HG02571 (cell line): ENCODE data around the gene ADK.

Experiments used
- ATAC-seq: cut with Tn5 transposase; IDR thresholded peaks from one replicate; pipeline ENCODE4 v1.9.1; 2021; ENCODE audit warnings: mild to moderate bottlenecking, moderate library complexity; ENCODE audit not compliant: unreplicated experiment

ADK gene

DNA sequence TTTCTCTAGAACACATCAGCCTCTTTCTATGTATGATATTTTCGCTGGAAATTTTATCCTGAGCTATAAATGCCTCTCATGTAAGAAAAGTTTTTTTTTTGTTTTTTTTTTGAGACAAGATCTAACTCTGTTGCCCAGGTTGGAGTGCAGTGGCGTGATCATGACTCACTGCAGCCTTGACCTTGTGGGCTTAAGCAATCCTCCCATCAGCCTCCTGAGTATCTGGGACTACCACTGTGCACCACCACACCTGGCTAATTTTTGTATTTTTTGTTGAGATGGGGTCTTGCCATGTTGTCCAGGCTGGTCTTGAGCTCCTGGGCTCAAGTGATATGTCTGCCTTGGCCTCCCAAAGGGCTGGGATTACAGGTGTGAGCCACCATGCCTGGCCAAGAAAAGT lies 80.4 kb downstream of the ADK start:
- no peak for ATAC-seq

DNA sequence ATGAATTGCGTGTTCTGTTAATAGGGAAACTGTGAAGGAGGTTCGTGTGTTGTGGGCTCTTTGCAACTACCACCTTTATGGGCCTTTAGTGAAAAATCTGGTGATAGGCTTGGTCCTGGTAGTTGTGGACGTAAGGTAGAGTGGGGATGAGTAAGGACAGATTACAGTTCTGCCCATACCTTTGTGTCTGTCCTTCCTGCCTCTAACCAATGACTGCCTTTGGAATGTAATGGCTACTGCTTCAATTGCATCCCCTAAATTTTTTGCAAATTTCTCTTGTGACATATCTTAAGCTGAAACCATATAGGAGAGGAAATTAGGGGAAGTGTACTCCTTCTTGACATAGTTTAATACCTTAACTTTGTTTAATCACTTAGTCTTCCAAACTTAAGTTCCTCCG lies 82.3 kb downstream of the ADK start:
- ATAC-seq = no peak

DNA sequence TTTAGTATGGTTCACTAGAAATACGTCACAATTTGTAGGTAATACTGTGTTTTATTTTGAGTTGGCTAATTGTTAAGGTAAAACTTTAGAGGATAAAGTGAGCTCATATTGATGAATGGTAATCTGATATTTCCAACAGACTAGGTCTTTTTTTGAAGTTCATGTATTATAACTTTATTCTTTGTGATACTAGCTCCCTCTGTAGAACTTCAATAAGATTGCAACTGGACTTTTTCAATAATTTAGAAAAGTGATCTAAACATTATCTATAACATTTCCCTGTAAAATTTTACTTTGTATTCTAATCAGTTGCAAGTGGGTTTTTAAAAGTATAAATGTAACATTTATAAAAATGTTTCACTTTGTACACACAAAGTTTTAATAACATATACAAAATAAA lies 83.5 kb downstream of the ADK start:
- ATAC-seq = no peak

DNA sequence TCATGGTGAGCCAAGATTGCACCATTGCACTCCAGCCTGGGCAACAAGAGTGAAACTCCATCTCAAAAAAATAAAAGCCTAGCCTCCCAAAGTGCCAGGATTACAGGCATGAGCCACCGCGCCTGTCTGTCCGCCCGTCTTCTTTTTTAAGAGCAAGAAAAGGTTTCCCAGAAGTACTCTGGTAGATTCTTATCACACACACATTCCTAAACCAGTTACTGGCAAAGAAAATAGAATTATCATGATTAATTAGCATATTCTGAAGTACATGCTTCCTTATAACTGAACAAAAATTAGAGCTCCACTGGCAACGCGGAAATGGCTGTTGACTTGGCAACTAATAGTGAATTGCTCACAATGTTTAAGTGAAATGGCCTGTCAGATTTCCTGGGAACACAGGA lies 87.0 kb downstream of the ADK start:
- ATAC-seq = no peak

DNA sequence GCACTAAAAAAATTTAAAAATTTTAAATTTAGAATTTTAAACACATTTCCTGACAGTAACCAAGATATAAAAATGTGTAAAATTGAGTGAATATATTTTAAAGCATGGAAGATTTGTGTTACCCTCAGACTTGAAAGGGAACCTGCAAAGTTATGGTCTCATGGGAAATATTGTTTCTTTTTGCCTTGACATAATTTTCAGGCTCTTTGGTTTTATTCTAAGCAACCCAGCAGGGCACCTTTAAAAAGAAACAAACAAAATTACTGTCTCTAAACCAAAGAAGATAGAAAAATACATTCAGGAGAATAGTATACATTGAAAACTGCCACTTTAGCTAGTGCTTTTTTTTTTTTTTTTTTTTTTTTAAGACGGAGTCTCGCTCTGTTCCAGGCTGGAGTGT lies 87.5 kb downstream of the ADK start:
- ATAC-seq = no peak

DNA sequence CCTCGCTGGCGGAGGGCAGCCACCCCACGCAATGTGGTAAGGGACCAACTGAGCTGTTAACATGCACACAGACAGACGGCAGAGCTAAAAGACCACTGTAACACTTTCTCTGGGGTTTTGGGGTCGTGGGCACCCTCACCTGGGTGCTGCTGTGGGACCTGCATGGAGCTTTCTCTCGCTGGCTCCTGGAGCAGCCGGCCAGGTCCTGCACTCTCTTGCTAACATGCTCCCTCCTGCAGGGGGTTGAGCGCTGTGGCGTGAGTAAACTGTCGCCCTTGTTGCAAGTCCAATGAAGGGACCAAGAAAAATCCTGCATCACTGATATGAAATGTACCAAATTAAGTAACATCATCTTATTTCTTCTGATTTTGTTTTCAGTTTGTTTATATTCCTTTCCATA lies 92.0 kb downstream of the ADK start:
- no peak for ATAC-seq

DNA sequence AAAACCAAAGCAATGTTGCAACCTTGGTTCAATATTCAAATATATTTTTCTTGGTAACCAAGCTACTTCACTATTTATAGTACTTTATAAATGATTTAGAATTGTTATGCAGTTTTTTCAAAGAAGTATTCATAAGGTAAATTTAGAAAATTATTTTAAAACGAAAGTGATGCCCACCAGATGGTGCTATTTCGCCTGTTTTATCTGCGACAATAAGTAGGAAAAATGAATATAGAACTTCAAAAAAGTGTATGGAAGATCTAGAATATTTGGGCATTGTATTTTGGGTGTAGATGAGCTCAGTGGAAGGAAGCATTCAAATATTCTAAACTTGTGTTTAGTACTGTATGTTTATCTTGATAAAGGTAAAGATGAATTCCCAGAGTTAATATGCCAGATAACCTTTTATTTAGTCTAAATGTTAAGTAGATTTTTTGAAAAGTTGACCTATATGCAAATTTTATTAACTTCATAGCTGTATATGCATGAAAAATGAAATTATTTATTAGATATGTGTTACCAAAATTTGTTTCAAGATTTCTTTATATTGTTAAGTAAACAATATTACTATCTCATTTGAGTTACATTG lies 93.2 kb downstream of the ADK start:
- ATAC-seq = no peak

DNA sequence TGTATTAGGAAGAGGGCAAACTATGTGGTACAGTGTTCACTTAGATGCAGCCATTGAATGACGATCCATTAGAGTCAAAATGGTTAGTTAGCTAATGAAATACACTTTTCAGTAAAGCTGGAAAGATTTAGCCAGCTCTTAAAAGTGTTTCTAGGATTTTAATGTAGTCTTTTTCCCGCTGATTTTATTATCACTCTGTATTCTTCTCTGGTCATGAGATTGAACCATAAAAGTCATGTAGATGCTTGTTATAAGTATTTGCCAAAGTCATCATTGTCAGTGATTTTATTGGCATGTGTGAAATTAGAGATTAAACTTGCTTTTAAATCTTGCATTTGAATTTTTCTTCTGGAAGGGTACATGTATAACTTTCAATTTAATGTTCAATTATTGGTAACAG lies 93.8 kb downstream of the ADK start:
- no peak for ATAC-seq

DNA sequence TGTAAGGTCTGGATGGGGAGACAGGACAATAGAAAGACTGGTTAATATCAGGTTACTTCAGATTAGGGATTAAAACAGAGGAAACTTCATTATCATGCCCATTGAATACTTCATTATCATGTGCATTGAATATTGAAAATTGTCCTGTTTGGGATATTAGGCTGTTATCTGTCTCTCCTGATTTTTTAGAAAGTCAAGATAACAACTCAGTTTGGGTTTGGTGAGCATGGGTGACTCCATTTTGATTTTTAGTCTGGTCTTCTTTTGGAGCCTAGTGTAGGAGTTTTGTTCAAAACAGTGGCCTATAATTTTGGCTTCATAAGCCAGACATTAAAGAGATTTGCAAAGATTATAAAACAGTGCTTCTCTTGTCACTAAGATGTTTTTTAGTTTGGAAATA lies 95.5 kb downstream of the ADK start:
- no peak for ATAC-seq

DNA sequence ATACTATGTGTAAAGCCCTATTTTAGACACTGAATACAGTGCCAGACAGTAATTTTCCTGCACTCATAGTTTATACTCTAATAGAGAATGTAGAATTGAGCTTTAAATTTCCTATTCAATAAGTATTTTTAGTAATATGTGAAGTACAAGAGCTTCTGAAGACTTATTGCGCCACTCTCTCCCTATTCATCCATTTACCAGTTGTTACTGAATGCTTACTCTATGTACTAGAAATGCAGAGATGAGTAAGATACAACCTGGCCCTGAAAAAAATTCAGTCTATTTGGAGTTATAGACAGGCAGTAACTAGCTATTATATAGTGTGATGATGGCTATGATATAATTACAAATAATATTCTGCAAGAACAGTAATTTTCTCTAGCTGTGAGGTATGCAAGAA lies 98.8 kb downstream of the ADK start:
- ATAC-seq = no peak

DNA sequence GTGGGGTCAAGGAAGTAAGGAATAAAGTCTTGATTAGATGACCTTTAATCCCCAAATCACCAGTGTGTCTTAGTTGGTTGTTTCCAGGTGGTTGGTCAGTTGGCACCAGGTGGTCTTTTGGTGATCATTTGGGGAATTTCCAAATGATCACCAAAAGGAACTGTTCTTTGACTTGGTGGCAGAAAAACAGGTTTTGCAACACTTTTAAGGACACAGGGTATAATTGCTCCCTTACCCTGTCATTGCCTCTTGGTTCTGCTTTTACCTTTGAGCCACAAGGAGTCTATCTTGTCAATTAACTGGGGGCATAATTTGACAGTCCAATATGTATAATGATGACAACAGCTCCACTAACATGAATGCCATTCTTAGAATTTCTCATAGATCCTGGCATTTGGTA lies 104.2 kb downstream of the ADK start:
- no peak for ATAC-seq

DNA sequence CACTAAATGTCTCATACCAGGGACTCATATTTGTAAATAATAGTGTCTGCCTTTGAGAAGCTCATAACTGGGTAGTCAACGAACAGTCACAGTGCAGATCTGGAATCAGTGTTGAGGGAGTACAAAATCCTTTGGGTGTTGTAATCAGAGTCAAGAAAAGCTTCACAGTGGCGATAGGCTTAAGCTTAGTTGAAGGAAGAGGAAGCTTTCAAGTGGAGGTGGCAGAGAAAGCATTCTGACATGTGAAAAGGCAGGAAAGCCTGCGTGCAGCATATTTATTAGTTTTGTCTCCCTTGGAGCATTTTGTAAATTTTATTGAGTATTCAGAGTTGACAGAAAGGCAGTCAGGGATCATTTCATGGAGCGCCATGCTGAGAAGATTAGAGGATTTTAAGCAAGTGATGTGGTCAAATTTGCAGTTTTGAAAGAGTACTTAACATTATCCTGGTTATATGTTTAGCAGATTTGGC lies 104.9 kb downstream of the ADK start:
- ATAC-seq = no peak

DNA sequence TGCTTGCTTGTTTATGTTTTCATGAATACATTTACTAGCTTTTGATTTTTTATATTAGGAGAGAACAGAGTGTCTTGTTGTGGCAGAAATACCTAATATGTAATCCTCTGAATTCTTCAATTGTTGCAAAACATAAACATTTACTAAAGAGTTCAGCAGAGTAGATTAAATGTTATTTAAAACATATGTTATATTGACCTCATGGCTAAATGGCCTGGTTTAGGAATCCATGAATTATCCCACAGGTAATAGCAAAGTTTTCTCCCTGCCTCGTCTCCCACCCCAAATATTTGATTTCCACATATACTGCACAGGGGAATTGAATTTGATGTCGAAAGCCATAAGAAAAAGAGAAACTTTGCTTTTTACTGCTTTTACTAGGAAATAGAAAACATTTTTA lies 111.8 kb downstream of the ADK start:
- no peak for ATAC-seq

DNA sequence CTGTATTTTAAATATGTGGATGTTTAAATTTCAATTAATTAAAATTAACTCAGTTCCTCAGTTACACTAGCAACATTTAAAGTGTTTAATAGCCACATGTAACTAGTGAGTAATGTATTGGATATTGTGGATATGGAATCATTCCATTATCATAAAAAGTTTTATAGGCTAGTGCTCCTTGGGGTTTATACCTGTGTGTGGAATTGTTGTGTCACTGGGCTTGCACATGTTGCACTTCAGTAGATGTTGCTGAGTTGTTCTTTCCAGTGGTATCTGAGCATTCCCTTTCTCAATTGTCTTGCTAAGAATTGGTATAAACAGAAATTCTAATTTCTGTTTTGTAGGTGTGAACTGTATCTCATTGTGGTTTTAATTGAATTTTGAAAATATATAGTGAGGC lies 113.0 kb downstream of the ADK start:
- no peak for ATAC-seq

DNA sequence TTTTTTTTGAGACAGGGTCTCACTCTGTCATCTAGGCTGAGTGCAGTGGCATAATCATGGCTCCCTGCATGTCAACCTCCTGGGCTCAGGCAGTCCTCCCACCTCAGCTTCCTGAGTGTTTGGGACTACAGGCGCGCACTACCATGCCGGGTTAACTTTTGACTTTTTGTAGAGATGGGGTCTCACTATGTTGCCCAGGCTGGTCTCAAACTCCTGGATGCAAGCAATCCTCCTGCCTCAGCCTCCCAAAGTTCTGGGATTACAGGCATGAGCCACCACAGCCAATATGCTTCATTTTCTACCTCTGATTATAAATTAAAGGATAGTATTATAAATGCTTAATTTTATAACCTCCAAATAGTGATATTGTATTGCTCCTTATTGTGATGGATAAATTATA lies 121.3 kb downstream of the ADK start:
- no peak for ATAC-seq

DNA sequence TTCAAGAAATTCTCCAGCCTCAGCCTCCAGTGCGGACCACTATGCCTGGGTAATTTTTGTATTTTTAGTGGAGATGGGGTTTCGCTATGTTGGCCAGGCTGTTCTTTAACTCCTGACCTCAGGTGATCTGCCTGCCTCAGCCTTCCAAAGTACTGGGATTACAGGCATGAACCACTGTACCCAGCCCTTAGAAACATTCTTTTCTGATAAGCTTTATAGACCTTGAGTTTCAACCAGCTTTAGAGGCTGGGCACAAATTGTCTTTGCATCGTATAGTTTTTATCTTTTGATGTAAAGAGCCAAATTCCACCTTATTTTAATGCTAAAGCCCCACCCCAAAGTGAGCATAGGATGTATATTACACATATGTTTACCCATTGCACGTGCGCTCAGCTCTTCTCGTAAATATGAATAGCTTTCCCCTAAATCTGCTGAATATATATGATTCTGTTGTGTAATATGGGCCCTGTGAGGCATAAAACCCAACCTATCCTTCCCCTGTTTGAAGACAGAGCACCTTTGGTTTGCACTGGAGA lies 124.8 kb downstream of the ADK start:
- ATAC-seq = no peak

DNA sequence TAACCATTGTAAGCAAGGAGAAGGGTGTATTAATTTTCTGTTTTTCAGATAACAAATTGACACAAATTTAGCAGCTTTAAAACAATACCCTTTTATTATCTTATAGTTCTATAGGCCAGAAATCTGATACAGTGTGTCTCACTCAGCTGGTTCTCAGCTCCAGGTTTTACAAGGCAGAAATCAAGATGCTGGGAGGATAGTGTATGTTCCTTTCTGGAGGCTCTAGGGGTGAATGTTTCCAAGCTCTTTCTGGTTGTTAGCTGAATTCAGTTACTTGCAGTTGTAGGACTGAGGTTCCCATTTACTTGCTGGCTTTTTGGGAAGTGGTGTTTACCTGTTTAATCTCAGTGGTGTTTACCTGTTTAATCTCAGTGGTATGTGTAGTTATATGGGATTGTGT lies 125.4 kb downstream of the ADK start:
- no peak for ATAC-seq

DNA sequence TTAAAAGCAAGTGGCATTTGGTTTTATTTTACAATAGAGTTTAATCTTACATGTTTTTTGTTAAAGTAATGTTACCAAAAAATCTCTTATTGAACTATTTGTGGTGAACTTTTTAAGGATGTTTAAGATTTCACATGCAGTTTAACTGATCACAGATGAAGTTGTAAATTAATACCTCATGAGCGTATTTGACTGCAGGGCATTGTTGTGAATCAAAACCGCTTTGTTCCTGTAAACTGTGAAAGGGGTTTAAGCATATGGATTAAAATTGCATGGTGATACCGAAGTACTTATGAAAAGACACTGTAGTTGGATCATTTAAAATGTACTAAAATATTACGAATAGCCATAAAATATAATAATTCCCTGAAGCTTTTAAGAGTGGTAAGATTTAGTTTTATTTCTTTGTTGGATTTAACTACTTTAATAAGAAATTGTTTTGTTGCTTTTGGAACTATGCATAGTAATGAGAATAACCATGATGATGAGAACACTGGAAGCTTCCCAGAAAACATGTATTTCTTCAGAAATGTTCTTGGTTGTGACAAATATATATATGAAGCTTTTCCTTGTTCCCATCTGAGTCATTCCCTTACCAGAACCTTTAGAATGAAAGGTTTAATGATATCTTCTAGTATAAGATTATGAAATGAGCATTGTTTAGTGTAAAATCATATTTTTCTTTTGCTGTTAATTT lies 131.3 kb downstream of the ADK start:
- ATAC-seq = no peak

DNA sequence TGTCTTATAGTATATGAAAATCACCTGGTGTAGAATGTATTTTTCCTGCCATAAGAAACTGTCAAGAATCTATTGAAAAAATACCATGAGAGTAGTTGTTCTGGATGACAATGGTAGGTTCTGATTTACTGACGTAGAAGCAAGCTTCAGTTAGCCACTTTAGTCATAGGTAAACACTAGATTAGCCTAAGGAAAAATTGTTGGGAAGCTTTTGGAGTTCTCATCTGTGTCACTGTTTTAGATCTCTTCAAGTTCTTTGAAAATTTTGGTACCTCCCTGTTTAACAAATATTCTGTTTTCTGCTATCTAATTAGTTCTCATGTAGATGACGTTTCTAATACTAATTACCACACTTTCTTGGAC lies 131.8 kb downstream of the ADK start:
- ATAC-seq = no peak

DNA sequence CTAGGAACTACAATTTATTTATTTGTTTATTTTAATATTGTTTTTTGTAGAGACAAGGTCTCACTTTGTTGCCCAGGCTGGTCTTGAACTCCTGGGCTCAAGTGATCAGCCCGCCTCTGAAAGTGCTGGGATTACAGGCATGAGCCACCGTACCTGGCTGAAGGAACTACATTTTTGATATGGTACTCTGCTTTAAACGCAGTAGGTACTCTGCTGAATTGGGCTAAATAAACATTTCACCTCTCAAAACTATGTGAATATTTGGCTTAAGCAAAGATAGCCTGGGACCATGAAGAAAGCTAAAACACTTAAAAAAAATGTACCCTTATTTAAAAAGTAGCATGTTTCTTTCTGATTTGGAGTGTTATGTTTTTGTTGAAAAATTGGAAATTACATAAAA lies 138.2 kb downstream of the ADK start:
- no peak for ATAC-seq

DNA sequence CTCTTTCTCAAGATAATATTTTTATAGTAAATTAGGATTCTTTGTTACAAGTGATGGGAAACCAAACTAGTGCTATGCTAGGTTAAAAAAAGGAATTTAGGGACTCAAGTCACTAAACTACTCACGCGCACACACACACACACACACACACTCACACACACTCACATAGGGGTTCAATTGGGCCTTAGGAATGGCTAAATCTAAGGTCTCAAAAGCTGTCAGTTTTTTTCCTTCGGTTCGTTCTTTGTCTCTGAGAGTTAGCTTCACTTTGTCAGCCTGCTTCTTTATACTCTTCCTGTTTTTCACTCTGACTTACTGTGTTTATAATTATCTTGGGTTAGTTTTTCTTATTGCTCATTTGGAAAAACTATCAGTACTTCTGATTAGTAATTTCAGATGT lies 138.9 kb downstream of the ADK start:
- ATAC-seq = no peak

DNA sequence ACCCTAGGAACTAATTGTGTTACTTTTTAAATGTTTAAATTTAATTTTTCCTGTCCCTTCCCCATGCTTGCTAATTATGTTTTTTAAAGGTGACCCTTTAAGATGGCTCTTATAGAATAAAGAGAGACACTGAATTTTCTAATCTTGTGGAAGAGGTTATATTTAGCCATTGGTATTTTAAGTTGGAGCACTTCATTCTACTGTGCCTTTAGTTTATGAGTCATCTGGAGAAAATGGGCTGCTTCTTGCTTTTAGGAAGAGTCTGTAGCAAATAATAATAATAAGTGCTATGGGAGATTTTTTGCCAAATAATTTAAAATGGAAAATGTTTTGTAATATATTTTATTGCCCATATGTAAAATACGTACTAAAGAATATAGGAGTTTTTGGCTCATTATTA lies 139.7 kb downstream of the ADK start:
- ATAC-seq = no peak

DNA sequence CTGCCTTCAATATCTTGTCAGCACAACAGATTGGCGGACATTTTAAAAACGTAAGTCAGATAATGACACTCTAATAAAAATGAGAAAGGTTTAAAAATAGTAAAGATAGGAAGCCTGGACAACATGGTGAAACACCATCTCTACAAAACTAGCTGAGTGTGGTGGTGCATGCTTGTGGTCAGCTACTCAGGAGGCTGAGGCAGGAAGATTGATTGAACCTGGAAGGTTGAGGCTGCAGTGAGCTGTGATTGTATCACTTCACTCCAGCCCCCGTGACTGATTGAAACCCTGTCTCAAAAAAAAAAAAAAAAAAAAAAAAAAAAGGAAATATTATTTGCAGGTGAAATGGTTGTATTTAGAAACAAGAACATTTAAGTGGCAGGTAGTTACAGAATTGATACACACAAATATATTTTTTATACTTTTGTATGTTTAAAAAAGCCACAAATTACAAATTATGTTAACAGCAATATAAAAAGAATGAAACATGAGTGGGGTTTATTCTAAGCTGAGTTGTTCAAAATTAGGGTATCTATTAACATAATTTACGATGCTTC lies 141.9 kb downstream of the ADK start:
- ATAC-seq = no peak
